HCT116 (cell line): ENCODE results near the gene H2AZ2.

ENCODE experiments used
- EZH2phosphoT487 ChIP-seq: fragments of 200-600 bp; IDR thresholded peaks from 2 replicates; pipeline ENCODE4 v1.6.1; 2018; ENCODE audit warnings: antibody characterized with exemption, borderline replicate concordance
- YY1 ChIP-seq: IDR thresholded peaks from 2 replicates; pipeline ENCODE4 v1.6.1; 2011; ENCODE audit warnings: low read length, low read depth, moderate library complexity, mild to moderate bottlenecking; ENCODE audit not compliant: insufficient replicate concordance; ENCODE audit errors: extremely low read depth

DNA sequence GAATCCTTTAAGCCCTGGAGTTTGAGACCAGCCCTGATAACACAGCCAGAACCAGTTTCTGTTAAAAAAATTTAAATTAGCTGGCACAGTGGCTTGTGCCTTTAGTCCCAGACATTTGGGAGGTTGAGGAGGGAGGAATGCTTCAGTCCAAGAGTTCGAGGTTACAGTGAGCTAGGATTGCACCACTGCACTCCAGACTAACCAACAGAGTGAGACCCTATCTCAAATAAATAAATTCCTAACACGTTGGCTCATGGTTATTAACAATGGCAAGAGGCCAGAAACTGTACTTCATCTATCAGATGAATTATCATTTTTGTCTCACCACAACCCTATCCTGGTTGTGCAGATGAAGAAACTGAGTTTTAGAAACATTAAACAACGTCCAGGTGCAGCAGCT is 53.6 kb downstream of the H2AZ2 start:
- TF ChIP-seq YY1 (no peak), EZH2phosphoT487 (no peak)
